Measurements from ENCODE around the gene PMEPA1.

DNA sequence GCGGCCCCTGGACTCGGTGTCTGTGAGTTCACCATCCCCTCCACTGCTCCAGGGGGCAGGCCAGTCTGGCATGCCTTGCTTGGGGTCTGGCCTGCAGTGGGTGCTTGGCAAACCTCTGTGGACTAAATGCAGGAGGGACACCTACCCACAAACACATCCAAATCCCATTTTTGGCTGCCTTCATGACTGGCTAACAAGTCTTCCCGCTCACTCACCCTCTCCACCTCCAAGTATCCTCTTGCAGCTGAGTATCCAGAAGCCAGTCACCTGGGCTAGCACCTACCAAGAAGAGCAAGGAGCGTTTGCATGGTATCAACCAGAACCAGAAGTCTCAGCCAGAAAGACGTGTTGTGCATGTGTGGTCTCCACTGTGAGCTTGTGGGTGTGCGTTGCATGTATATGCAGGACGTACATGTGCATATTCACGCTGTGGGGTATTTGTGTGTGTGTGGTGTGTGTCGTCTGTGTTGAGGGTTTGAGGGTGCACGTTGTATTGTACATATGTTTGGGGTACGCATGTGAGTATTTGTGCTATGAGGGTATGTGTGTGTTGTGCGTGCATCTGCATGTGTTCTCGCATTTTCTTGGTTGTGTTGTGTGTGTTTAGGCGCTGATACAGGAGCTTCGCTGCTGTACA is 5.6 kb upstream of the PMEPA1 start:
- no peak for TF ChIP-seq LEF1 (IDR thresholded peaks at IDR 0.05; ENCODE audit: borderline replicate concordance)
- no peak for TF ChIP-seq FOXK2 (IDR thresholded peaks at IDR 0.05)
- no peak for TF ChIP-seq SP1 (IDR thresholded peaks at IDR 0.05)
- no peak for TF ChIP-seq ZNF384 (IDR thresholded peaks at IDR 0.05)
- no peak for TF ChIP-seq FOXA1 (IDR thresholded peaks at IDR 0.05)
- no peak for TF ChIP-seq CTBP1 (IDR thresholded peaks at IDR 0.05; ENCODE audit: borderline replicate concordance)
- TF ChIP-seq SUZ12 (IDR thresholded peaks at IDR 0.05), result no peak
- no peak for TF ChIP-seq ARNT (IDR thresholded peaks at IDR 0.05)

All from HEK293T (cell line).